Activated T-cell treated with anti-CD3 and anti-CD28 coated beads, Interleukin-2, amount 50 U/mL, for 48 hours (primary cell): Measurements from ENCODE around the gene NQO2.

ENCODE experiments used
- DNase-seq, 2 experiments: peaks; one replicate each; pipeline ENCODE4 v3.0.0-alpha.2; 2020

NQO2 gene

GRCh38 chr6:2999618-3000557 lies at the start of gene NQO2:
TSS of gene NQO2 (plus strand) at chr6:2999894. CDS start at chr6:3006553, 6,659 bp downstream.
- peak; percentile 97 to 98 for DNase-seq

GRCh38 chr6:2950713-2951112 lies 49.0 kb upstream of the NQO2 start:
- peak in 1 of 2 experiments; percentile 10 for DNase-seq

GRCh38 chr6:2951728-2952127 lies 48.0 kb upstream of the NQO2 start:
- peak in 1 of 2 experiments; percentile 15 for DNase-seq

GRCh38 chr6:2952557-2953095 lies 47.1 kb upstream of the NQO2 start:
- DNase-seq = peak; percentile 73 to 78

- DNase-seq = no peak
Observed at GRCh38 chr6:2953098-2953497, 46.6 kb upstream of the NQO2 start.

GRCh38 chr6:2956930-2957685 lies 42.6 kb upstream of the NQO2 start:
- DNase-seq = no peak

GRCh38 chr6:2957696-2958330 lies 41.9 kb upstream of the NQO2 start:
- DNase-seq = no peak

GRCh38 chr6:2958331-2958711 lies 41.4 kb upstream of the NQO2 start:
- DNase-seq = no peak

- DNase-seq = no peak
Observed at GRCh38 chr6:2958776-2959175, 40.9 kb upstream of the NQO2 start.

- DNase-seq = no peak
Observed at GRCh38 chr6:2959909-2960719, 39.6 kb upstream of the NQO2 start.

- no peak for DNase-seq
Observed at GRCh38 chr6:2960935-2961334, 38.8 kb upstream of the NQO2 start.

GRCh38 chr6:2961506-2961905 lies 38.2 kb upstream of the NQO2 start:
- no peak for DNase-seq

GRCh38 chr6:2962004-2962403 lies 37.7 kb upstream of the NQO2 start:
- no peak for DNase-seq

GRCh38 chr6:2962636-2963035 lies 37.1 kb upstream of the NQO2 start:
- DNase-seq = no peak

GRCh38 chr6:2963756-2964155 lies 35.9 kb upstream of the NQO2 start:
- DNase-seq = no peak

GRCh38 chr6:2964793-2965505 lies 34.7 kb upstream of the NQO2 start:
- DNase-seq = no peak

- DNase-seq = no peak
Observed at GRCh38 chr6:2966347-2966746, 33.3 kb upstream of the NQO2 start.

- DNase-seq = no peak
Observed at GRCh38 chr6:2967936-2968335, 31.8 kb upstream of the NQO2 start.

- DNase-seq = no peak
Observed at GRCh38 chr6:2968600-2969135, 31.0 kb upstream of the NQO2 start.

- no peak for DNase-seq
Observed at GRCh38 chr6:2969549-2969948, 30.1 kb upstream of the NQO2 start.

- no peak for DNase-seq
Observed at GRCh38 chr6:2970034-2970685, 29.5 kb upstream of the NQO2 start.
